Measurements from ENCODE around the gene OPN1SW. TPM values are rescaled to one million over a fixed set of nuclear protein-coding genes. Genes with fewer than 3 reads are reported as not detected.

Gene OPN1SW
- total and polyA plus RNA-seq, 9 of the 15 experiments (the other 6 are each of a cell fraction or from before 2014, with no cell fraction given): 0.84 to 1.0 TPM; not detected in 7

DNA sequence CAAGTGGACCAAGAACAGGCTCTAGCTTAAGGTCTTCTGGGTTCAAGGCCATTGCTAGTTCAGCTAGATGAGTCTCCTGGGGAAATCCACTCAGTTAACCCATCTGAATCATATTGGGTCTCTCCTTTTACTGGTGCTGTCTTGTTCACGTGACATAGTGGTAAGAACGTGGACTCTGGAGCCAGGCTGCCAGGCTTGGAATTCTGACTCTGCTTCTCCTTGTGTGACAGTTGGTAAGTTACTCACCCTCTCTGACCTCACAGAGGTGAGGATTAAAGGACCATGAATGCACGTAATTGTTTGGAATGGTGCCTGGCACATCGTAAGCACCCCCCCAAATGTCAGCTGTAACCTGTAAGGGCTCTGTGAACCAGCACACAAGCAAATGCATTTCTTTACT lies 46.1 kb downstream of the OPN1SW start:
- no peaks in the 10 kb centered on the region for H3K79me2 ChIP-seq (ENCODE audit: control insufficient read depth, insufficient read depth, low read length)
- H3K4me1 ChIP-seq (replicated peaks in 1 of 2; ENCODE audit: control insufficient read depth in 2 of 2, insufficient read depth in 2 of 2, low read length in 2 of 2): peaks cover 5 to 23% of the 10 kb centered on the region in 2 experiments
- no peak for DNase-seq (ENCODE audit: extremely low read depth in 1 of 4, low spot score in 3 of 4)
- no peak overlapping the region; a peak in 1 of 4 replicates for H3K9ac ChIP-seq (ENCODE audit: insufficient read depth in 1 of 2, low read depth in 2 of 2, low read length in 2 of 2)
- ChIA-PET POLR2A (interaction anchor here (0.7 to 16.5 kb wide), 3 partner anchors 9 to 655 kb away, joined by 3 to 242 read pairs (median 3); partner anchors contain the start of gene CALU), CTCF (ENCODE audit: low intra/inter-chr PET ratio) (no interaction called here)
- no peaks in the 10 kb centered on the region for H3K36me3 ChIP-seq (ENCODE audit: control insufficient read depth, insufficient read depth, low read length)
- in situ Hi-C loops (cut with MboI): no loop called here
- ATAC-seq: no peak
- H2AFZ ChIP-seq (ENCODE audit: low read depth, low read length): no peak overlapping the region
- intact Hi-C loops (cut with micrococcal nuclease): no loop called here
- no peak overlapping the region for H3K4me3 ChIP-seq
- TF ChIP-seq, protein P1, sequence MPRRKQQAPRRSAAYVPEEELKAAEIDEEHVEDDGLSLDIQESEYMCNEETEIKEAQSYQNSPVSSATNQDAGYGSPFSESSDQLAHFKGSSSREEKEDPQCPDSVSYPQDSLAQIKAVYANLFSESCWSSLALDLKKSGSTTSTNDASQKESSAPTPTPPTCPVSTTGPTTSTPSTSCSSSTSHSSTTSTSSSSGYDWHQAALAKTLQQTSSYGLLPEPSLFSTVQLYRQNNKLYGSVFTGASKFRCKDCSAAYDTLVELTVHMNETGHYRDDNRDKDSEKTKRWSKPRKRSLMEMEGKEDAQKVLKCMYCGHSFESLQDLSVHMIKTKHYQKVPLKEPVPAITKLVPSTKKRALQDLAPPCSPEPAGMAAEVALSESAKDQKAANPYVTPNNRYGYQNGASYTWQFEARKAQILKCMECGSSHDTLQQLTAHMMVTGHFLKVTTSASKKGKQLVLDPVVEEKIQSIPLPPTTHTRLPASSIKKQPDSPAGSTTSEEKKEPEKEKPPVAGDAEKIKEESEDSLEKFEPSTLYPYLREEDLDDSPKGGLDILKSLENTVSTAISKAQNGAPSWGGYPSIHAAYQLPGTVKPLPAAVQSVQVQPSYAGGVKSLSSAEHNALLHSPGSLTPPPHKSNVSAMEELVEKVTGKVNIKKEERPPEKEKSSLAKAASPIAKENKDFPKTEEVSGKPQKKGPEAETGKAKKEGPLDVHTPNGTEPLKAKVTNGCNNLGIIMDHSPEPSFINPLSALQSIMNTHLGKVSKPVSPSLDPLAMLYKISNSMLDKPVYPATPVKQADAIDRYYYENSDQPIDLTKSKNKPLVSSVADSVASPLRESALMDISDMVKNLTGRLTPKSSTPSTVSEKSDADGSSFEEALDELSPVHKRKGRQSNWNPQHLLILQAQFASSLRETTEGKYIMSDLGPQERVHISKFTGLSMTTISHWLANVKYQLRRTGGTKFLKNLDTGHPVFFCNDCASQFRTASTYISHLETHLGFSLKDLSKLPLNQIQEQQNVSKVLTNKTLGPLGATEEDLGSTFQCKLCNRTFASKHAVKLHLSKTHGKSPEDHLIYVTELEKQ (CRISPR knock-in tag; IDR thresholded peaks at IDR 0.05): no peak
- TF ChIP-seq MED1 (CRISPR knock-in tag; IDR thresholded peaks at IDR 0.05; ENCODE audit: borderline replicate concordance): no peak
- H3K4me2 ChIP-seq (ENCODE audit: insufficient read depth, low read length): no peak overlapping the region
- WGBS (ENCODE audit: insufficient coverage, low coverage, missing lambda C conversion rate): 54% methylated on average over 4 of the region's 4 CpGs
- BruUV-seq (replicated peaks): no TSS peak
- no peaks in the 10 kb centered on the region for H4K20me1 ChIP-seq (replicated peaks; ENCODE audit: control insufficient read depth, insufficient read depth, low read length)
- H3K27me3 ChIP-seq (ENCODE audit: control insufficient read depth in 2 of 2, insufficient read depth in 2 of 2, low read length in 2 of 2): peaks cover 5 to 6% of the 10 kb centered on the region in 2 experiments; a peak in 1 of 5 replicates
- H3K27ac ChIP-seq (ENCODE audit: extremely low read depth, low read depth, low read length): no peak overlapping the region
- FAIRE-seq: no peak
- no peaks in the 10 kb centered on the region for H3K9me3 ChIP-seq (replicated peaks; ENCODE audit: control insufficient read depth, insufficient read depth, low read depth, low read length)
- H3K9me1 ChIP-seq (ENCODE audit: control insufficient read depth, insufficient read depth, low read length): no peaks in the 10 kb centered on the region

Data from K562 (cell line).